HG03175 (cell line): Measurements from ENCODE around the gene GLIPR1.
A peak's percentile ranks its signal among the peaks of the same experiment; 100 is the strongest.
"Not testable (repeated sequence)": the region's sequence is repeated elsewhere in the genome, so short reads cannot be mapped to it uniquely, and the experiment has no call there.

Source experiments
- ATAC-seq: cut with Tn5 transposase; IDR thresholded peaks from one replicate; pipeline ENCODE4 v1.9.1; 2021; ENCODE audit warnings: mild to moderate bottlenecking, moderate library complexity; ENCODE audit not compliant: unreplicated experiment

Gene GLIPR1

DNA sequence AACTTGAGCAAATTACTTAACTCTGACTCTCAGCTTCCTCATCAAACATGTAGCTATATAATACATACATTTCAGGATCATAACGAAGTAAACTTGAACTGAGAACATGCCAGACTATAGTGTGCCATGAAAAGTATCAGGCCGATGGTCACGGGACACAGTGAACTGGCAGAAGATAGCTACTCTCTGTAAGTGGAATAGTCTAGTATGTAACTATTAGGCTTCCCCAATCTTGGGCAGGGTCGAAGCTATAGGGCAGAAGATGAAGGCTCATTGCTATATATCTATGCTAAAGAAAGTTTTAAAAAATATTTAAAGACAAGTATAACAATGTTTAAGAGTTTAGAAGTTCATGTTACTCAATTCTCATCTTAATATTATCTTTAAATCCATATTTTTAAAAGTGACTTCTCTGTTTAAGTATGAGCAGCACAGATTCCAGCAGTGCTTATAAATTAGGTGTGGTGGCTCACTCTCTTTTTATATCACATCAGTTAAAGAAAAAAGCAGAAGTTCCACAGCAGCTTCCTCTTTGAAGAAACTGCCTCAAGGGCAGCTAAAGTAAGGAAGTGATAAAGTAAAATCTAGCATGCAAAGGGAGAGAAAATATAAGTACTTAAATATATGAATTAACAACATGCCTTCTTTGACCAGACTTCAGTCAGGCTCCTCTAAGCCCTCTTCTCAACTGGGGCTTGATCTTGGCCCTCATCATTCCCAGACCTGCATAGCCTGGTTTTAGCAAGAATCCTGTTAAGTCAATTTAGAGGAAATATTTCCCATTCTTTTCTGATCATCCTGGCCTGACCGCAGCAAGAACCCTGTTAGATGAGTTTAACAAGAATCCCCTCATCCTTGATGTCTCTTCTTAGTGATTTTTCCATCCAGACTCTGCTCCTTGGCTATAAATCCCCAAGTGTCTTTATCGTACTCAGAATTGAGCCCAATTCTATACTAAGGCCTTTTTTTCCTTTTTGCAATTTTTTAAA lies 8.4 kb upstream of the GLIPR1 start:
- peak; percentile 72 for ATAC-seq

DNA sequence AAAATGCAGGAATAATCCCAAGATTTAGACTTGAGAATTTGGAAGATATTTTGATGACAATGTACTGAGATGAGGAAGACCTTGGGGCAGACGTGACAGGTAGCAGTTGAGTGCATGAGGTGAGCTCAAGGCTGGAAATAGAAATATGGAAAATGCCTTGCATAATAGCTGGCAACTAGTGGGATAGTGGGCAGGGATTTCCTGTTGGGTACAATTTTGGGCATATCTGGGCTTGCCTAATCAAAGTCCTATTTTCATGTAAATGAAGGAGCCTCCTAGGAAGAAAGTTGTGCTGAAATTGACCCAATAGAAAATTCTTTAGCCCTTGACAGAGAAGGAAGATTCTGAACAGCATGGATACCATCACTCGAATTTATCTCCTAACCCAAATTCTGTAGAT lies 6.4 kb upstream of the GLIPR1 start:
- no peak for ATAC-seq

DNA sequence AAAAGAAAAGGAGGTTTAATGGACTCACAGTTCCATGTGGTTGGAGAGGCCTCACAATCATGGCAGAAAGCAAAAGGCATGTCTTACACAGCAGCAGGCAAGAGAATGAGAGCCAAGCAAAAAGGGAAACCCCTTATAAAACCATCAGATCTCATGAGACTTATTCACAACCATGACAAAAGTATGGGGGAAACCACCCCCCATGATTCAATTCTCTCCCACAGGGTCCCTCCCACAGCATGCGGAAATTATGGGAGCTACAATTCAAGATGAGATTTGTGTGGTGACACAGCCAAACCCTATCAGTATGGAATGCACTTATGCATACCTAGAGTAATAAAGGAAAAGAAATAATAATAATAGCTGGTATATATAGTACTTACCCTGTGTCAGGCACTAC lies 4.5 kb upstream of the GLIPR1 start:
- no peak for ATAC-seq

DNA sequence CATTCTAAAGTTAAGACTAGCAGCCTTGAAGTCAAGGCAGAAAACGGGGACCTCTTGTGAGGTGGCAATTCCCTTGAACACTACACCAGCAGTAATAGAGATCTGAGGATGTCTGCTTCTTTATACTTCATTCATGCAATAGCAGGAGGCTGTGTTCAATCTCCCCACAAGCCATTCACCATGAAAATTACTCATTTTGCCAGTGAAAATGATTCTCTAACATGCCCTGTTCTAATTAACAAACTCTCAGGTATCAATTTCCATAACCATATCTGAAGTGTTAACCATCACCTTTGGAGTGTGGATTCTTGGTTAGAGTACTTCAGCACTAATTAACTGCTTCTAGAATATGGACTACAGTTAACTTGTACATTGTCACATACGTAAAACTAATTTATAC lies 3.4 kb upstream of the GLIPR1 start:
- no peak for ATAC-seq

DNA sequence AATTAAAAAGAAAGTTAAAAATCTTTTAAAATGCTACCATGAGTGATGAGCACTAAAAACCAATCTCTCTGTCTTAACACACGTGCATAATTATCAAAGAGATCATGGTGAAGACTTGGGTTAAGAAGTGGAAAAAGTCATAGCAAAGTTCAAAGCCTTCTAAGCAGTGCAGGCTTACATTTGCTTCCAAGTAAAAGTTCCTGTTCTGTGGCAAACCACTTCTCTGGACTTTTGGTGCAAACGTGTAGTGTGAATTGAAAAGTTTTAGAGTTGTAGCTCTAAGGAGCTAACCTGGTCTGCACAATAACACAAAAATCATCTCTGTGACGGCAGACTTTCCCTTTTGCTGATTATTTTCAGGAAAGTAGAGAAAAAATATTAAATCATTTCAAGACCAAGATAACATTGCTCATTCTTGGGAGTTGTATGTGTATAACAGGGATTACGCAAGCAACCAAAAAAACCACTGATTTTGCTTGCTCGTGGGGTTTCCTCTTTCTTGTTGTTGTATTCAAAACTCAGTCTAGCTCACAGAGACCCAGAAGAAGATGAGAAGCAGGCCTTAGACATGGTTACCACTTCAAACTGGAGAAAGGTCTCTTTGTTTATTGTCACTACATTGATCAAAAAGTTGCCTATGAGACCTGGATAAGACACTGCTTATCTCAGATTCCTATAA lies 2.3 kb upstream of the GLIPR1 start:
- no peak for ATAC-seq

DNA sequence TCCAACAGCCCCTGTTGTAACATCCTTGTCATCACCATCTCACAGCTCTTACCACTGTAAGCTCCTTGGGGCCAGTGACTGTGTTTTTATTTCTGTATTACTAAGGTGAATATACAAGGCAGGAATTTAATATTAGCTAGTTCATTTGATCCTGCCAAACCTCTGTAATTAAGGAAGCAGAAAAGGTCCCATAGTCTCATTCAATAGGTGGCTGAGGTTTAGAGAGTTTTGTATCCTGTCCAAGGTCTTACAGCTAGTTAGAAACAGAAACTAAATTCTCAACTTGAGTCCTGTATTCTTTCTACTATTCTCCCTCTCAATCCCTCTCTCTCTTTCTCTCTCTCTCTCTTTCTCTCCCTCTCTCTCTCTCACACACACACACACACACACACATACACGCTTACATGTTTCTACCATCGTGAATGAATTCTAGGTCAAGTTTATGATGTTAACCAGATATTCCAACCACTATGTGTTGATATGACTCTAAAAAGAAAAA lies 543 bp upstream of the GLIPR1 start:
- ATAC-seq = peak; percentile 38

DNA sequence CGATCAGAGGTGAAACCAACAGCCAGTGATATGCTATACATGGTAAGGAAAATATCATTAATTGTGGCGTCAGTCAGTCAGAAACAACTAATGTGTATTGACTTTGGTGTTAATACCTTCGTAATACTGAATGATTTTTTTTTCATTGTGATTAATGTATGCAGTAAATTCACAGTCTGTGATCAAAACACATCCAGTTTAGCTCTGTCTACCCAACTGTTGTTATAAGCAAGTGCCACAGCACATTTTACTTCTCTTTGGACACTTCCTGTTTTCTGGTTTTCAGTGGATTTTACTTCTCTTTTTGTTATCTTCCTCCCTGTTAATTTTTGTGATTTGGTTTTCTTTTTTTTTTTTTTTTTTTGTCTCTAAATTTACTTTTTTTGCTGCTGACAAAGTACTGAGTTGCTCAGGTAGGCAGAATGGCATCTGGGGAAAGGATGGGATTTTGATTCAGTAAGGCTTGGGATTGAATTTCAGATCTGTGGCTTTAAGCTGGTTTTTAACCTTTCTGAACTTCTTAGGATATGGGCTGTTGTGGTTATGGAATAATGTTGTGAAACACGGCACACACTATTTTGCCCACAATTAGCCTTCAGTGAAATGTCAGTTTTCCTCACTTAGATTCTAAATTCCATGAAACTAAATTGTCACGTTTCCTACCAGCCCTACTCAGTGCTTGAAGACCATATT lies 604 bp downstream of the GLIPR1 start:
- peak; percentile 19 for ATAC-seq

DNA sequence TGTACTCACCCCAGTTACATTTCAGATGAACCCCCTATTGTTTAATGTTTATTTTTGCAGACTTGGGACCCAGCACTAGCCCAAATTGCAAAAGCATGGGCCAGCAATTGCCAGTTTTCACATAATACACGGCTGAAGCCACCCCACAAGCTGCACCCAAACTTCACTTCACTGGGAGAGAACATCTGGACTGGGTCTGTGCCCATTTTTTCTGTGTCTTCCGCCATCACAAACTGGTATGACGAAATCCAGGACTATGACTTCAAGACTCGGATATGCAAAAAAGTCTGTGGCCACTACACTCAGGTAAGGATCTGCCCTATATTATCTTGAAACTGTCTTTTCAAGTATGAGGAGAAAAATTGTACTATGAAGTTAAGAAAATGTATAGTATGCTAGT lies 1.2 kb downstream of the GLIPR1 start:
- ATAC-seq = no peak

DNA sequence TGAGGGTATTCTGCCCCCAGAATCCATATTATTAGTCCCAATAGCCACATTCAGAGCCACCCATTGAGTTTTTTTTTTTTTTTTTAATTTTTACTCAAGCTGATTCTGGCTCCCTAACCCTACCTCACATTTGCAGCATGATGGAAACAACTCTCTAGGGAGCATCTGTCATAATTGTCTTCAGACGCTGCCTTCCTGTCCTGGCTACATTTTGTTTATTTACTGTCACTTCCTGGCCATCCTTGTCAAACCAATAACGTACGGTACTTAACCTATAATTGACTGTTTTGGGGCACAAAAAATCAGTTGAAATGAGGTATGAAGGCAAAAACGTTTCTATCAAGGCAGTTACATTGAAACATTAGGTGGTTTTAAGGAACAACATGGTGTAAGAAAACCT lies 2.1 kb downstream of the GLIPR1 start:
- peak; percentile 15 for ATAC-seq

DNA sequence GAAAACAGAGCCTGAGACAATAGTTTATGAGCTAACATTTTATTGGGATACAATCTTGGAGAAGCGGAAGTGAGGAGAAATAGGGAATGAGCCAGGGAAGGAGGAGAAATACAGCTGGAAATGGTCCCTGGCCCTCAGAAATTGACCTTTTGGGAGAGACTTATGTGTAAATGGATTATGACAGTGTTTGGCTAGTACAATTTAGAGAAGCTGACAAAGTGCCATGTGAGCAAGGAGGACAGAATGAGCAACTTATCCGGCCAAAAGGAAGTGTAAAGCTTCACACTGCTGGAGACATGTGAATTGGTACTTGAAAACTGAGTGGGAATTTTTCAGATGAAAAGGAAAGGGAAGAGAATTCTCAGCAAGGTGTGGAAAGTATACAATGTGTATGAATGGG lies 2.9 kb downstream of the GLIPR1 start:
- no peak for ATAC-seq

DNA sequence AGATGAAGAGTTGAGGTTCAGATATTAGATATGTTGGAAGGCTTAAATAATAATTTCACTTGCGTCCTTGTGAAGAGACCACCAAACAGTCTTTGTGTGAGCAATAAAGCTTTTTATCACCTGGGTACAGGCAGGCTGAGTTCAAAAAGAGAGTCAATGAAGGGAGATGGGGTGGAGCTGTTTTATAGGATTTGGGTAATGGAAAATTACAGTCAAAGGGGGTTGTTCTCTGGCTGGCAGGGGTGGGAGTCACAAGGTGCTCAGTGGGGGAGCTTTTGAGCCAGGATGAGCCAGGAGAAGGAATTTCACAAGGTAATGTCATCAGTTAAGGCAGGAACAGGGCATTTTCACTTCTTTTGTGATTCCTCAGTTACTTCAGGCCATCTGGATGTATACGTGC lies 3.9 kb downstream of the GLIPR1 start:
- not testable (repeated sequence) for ATAC-seq

DNA sequence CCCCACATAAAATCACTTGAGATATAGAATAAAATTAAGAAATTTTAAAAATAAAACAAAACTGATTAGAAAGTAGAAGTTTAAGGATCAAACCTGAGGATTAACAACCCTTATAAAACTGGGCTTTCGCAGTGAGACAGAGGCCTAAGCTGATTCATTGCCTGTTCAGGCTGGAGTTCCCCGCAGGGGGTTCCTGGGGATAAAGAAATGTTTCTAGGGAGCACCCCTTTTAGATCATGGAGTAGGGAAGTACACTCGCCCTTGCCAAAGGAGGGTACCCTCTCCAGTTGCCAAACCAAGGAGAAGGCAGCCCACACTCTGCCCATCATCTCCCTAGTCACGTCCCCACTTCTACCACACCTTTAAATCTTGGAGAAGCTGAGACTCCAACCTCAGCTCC lies 6.8 kb downstream of the GLIPR1 start:
- ATAC-seq = no peak

DNA sequence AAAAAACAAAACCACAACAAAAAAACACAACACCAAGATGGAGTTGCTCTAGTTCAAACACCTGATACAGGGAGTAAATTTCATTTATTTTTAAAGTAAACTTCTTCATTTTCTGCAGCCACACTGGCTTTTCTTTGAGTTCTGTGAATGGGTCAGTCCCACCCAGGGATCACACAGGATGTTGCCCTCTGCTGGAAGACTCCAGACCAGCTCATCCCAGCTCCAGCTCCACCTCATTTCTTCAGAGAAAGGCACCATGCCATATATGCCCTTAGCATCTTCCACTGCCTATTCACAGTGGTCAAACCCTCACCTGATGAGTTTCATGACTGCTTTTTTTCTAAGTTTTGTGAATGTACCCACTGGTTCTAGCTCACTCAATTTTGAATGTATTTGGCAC lies 8.0 kb downstream of the GLIPR1 start:
- peak; percentile 40 for ATAC-seq

DNA sequence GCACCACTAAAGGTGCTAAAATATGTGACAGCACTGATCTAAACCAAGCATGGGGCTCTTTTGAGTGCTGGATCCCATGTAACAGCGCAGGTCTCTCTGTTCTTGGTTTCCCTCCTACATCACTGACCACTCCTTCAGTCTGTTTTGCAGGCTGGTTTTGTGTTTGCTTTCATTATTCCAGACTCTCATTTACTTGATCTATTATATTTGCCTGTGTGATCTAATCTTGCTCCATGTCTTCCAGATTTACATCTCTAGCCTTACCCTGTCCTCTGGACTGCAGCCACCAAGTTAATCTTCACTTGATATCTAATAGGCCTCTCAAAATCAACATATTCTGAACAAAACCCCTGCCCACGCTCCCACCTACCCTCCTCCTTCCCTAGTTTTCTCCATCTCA lies 8.6 kb downstream of the GLIPR1 start:
- no peak for ATAC-seq

DNA sequence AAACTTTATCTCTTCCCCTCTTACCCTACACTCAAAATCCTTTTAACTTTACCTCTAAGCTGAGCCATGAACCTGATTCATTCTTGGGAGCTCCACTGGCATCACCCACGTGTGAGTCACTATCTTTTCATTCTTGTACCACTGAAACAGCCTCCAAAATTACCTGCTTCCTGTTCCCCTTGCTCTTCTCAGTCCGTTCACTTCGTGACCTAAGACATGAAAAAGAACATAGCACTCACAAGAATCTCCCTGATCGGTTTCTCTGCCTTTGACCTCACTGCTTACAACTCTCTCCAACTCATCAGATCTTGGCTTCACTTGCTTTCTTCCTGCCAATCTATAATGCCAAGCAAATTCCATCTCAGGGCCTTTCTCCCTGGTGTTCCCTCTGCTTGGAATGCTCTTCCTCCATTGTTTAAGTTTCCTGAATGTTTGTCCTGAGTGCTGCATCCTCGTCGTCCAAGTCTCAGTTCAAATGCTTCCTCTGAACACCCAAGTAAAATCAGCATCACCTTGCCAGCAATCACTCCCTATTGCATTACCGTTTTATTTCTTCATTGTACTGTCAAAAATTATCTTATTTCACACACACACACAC lies 9.2 kb downstream of the GLIPR1 start:
- peak; percentile 39 for ATAC-seq

DNA sequence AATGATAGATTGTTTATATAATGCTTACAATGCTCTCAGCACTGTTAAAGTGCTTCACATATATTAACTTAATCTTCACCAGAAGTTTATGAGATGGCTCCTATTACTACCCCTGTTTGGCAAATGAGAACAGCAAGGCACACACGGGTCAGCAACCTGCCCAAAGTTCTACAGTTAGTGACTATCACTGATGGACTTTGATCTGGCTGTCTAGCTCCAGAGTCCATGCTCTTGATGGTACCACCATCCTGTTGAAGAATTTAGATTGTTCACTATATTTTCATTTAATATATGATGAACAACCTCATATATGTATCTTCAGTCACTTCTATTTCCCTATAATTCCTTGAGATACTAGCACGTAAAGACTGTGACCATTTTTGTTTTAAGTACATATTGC lies 10.6 kb downstream of the GLIPR1 start:
- ATAC-seq = no peak

DNA sequence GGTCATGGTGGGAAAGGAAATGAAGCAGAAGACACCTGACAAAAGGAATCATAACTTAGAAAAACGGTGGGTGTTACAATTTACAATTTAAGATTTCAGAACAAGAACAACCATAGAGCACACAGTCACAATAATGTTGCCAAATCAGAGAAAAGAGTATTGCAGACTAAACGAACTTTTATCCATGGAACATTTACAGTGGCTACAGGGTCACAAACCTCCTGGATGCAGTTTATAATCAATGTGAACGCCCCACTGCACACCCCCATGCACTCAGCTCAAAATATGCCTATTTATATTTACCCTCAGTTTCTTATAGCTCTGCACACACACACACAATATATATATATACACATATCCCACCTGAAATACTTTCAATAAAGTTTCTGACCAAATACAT lies 22.9 kb downstream of the GLIPR1 start:
- ATAC-seq = no peak

DNA sequence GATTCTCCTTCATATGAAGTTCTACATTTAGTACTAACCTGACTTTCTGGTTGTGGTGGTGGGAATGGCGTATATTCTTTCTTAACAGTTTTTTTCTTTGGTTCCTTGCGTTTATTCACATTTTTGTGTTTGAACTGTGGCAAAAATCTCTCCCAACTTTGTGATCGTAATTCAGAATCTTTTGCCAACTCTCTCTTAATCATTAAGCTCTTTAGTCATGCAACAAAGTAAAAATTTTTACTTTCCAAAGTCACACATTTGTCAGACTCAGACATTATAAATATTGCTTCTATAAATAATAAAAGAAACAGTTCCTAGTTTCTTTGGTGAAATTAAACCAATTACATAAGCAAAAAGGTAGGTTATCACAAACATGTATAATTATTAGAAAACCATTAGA lies 23.3 kb downstream of the GLIPR1 start:
- no peak for ATAC-seq

DNA sequence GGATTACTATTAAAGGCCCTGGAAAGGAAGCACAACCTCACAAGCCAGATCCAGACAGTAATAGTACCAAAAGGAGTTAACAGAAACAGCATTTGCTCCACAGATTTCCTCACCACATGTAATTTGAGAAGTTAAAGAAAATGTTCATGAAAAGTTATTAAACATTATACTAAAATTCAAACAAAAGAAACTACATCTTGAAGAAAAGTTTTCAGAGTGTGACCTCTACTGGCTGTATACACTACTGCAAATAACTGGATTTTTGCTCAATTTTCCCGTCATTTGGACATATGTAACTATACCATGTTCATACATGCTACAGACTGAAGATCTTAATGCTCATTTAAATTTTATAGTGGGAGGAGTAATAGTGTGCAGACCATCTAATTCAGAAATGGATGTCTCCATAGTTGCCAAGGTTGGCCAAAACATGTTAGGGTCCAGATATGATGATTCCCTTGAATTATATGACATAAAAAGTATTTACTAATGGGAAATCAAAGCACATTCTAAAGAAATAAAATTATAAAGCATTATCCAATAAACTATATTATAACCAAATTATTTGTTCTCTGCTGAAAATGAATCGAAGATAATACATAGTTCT lies 25.3 kb downstream of the GLIPR1 start:
- ATAC-seq = peak; percentile 53

DNA sequence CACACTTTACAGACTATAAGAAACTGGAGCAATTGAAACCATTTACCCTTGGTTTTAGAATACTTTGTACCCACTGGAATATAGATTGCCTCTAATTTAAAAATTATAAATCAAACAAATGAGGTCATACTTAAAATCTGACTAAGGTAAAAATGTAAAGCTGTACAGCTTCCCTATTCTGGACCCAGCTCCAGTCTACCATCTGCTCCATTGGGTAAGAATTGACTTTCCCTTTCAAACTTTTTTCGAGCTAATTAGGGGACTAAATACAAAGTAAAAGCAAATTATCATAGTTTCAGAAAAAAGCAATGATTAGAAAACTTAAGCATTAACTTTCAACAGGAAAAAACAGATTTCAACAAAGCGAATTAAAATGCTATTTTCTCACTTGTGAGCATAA lies 26.5 kb downstream of the GLIPR1 start:
- no peak for ATAC-seq

DNA sequence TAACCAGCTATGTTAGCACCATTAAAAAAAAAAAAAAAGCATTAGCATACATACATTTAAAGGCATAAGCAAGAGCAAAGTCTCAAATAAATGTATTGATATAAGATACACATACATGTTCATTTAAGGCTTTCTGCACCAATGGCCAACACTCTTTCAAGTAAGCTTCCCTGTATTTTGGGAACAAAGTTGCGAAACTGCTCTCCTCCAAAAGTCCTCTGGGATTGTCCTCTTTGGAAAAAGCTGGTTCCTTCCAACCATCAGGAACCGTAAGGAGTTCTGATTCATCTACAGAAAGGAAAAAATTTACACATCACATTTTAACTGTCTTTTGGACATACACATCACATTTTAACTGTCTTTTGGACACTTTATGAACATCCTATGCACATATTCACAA lies 27.6 kb downstream of the GLIPR1 start:
- no peak for ATAC-seq
